HuH-7 (cell line): ENCODE measurements around the gene CNTN5.
"Not testable (repeated sequence)": the region's sequence is repeated elsewhere in the genome, so short reads cannot be mapped to it uniquely, and the experiment has no call there.

Experiments used
- DNase-seq: peaks from one replicate; pipeline ENCODE4 v3.0.0; 2011; ENCODE audit warnings: low spot score

CNTN5 gene

DNA sequence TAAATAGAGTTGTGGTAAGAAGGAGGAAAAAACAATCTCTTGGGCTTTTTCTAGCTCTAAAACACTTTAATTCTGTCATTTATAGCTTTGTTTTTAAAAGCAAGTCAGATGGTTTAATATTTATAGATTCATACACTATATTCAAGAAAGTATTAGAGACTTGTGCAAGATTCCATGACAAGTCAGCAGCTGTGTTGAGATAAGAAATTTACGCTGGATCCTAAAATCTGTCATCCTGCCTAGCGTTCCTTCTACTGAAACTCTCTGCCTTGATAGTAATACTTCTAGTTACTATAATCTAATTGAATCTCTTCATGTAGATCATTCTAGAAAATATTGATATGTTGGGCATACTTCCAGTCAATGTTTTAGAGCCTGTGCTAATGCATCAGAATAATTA is 721.8 kb downstream of the CNTN5 start:
- no peak for DNase-seq

DNA sequence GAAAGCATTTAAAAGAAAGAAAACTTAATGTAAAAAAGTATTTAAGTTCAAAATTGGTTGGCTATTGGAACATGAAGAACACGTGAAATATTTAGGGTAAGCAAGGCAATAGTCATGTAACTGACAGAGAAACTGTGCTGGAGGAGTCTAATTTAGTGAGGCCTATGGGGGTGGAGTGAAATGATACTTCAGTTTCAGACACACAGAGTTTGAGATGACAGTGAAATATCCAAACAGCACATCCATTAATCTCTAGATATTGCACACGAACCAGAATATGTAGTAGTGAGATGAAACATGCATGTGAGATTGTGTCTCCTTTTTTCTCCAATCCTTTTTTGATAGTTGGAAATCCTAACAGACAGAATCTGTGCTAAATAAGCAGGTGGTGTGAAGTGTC is 739.0 kb downstream of the CNTN5 start:
- no peak for DNase-seq

DNA sequence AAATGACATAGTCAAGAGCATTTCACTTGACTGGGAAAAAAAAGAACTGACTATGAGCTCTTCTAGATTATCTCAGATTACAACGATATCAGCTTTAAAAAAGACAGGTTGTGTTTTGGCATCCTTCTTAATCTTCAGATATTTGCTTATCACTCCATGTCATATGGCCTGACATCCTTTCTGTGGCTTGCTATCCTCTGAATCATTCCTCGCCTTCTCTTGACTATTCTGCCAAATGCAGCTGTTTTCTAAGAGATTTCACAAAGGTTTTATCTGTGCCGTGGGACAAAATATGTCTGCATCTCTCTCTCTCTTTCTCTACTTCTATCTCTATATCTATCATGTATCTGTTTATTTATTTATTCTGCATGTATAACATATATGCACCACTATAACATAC is 746.1 kb downstream of the CNTN5 start:
- no peak for DNase-seq

DNA sequence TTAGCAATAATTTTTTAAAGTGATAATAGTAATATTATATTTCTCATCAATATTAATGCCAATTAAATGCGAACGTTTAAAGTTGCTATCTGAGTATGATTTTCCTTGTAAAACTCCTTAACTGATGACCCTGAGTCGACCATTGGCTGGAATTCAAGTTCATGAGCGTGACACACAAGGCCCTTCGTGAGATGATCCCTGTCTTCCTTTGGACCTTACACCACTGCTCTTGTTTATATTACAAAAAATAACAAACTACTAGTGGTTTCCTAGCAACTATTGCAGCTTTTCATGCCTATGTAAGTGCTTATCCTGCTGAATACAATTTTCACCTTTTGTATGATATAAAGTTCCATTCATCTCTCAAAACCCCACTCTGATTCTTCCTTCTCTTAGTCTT is 752.9 kb downstream of the CNTN5 start:
- DNase-seq = no peak

DNA sequence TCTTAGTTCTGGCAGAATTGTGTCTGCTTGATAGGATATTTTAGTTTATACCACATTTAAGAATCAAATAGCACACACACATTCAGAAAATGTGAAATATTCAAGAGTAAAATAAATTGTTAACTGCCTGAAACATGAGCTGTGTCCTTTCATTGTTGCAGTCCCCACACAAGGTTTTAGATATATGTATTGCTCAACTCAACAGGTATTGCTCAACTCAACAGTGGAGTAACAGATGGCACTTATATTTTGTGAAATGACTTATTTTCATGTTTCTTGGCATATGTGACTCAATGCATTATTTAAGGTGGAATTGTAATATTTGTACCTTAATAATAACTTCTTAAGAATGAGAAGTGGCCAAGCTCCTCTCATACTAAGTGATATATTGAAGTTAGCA is 760.3 kb downstream of the CNTN5 start:
- DNase-seq = no peak

DNA sequence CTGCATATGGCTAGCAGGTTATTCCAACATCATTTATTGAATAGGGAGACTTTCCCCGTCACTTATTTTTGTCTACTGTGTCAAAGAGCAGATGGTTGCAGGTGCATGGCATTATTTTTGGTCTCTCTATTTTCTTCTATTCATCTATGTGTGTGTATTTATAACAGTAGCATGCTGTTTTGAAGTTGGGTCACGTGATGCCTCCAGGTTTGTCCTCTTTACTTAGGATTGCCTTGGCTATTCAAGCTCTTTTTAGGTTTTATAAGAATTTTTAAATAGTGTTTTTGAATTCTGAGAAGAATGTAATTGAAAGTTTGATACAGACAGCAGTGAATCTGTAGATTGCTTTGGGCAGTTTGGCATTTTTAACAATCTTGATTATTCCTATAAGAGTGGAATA is 770.6 kb downstream of the CNTN5 start:
- no peak for DNase-seq

DNA sequence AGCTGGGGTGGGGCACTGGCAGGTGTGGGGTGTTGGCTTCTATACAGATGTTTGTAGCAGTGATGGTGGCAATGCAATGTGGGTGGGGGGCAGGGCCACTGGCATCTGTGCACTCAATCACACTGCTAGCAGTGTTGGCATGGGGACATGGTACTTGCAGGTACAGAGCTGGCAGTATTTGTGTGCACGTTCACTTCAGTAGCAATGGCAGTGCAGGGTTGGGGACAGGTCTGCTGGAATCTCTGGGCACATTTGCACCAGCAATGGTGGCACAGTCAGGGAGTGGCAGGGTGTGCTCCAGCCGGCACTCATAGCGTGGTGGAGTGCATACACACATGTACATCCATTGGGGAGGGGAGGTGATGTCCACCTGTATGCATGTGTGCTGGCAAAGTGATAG is 775.2 kb downstream of the CNTN5 start:
- DNase-seq = no peak

DNA sequence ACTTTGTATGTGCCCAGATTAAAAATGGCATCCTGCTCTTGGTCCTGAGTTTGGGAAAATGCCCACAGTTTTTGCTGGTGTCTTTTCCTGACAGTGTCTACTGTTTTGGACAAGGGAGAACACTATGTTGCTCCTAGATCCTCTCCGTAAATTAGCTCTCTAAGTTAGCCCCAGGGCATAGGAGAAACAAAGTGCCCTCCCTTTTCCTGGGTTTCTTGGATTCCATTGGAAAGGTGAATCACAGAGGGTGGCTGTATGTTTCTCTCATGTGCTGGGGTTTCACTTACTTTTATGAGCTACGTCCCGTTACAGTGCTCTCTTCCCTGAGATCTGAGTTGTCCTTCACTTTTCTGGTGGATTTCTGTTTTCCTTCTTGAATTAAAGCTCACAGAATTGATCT is 782.8 kb downstream of the CNTN5 start:
- DNase-seq = no peak

DNA sequence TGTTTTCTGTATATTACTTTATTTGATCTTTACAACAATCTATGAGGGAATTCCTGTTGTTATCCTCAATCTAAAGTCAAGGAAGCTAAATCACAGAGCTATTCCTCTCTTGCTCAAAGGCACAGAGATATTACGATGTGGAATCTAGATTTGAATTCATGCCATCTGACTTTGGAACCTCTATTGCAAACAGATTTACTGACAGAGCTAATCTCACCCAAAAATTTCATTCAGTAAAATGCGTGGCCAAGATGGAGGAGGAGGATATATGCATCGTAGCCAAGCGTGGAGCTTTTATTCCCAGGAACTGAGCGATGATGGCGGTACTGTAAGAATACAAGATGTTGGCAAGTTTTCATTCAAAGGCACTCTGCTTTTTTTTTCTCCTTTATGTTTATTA is 791.8 kb downstream of the CNTN5 start:
- DNase-seq = no peak

DNA sequence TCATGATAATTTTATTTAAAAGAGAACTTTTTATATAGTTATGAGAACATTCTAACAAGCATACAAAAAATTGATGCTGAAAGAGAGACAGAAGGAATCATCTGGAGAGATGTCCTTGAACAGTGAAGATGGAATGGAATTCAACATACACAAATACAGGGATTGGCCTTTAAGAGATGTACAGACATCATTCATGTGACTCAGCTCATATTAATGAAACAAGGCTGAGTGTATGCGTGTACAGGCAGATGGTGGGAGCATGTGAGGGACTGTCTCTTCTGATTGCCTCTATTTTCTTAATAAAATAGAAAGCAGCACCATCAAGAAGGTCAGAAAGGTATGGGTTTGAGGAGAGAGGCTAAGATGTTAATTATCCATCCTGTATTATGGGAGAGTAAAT is 793.3 kb downstream of the CNTN5 start:
- no peak for DNase-seq

DNA sequence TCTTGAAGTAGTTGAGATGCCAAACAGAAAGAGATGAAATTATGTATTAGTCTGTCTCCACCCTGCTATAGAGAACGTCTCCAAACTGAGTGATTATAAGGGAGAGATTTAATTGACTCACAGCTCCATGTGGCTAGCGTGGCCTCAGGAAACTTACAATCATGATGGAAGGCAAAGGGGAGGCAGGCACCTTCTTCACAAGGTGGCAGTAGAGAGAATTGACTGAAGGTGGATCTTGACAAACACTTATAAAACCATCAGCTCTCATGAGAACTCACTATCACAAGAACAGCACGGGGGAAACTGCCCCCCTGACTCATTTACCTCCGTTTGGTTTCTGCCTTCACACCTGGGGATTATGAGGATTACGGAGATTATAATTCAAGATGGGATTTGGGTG is 794.0 kb downstream of the CNTN5 start:
- no peak for DNase-seq

DNA sequence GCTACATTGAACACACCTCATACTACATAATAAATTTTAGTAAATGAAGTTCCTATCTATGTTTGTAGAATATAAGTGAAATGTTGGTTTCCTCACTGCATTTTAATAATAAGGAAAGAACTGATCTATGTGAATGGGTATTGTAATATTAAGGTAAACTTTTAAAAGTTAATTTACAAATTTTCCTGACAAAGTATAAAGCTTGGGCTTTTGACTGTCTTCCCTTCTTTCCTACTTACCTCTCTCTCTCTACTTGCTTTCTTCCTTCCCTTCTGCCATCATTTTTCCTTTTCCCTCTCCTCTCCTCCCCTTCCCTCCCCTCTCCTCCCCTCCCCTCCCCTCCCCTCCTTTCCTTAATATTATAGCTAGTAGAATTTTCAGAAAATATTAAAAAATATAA is 798.2 kb downstream of the CNTN5 start:
- DNase-seq = no peak

DNA sequence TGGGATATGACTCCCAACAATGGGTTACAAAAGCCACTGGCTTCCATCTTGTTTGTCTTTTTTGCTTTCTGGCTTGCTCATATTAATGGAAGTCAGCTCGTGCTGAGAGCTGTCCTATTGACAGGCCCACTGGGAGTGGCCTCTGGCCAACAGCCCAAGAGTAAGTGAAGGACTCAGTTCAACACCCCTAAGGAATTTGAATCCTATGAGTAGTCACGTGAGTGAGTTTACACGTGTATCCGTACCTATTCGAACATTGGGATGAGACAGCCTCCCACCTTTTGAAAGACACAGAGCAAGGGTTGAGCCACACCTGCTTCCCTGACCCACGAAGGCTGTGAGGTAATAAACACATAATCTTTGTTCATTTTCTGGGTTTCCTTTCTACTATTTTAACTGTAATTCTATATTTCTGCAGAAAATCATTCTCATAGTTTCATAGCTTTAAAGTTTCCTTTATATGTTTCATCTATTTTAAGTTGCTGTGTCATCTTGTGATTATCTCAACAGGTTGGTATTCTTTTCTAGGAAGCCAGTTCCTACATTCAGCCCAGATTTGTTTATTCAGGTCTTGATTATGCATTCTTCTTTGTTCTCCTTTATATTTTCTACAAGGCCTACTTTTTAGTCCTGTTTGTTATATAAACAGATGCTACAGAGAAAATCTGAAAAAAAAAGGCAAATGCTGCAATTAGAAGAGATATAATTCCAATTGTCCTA is 802.3 kb downstream of the CNTN5 start:
- DNase-seq = no peak

DNA sequence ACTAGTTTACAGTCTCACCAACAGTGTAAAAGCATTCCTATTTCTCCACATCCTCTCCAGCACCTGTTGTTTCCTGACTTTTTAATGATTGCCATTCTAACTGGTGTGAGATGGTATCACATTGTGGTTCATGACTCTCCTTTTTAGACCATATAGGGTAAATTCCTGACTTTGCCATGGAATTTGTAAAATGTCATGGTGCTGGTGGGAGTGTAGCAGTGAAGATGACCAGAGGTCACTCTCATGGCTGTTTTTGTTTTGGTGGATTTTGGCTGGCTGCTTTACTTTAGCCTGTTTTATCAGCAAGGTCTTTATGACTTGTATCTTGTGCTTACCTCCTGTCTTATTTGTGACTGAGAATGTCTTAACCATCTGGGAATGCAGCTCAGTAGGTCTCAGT is 816.0 kb downstream of the CNTN5 start:
- not testable (repeated sequence) for DNase-seq

DNA sequence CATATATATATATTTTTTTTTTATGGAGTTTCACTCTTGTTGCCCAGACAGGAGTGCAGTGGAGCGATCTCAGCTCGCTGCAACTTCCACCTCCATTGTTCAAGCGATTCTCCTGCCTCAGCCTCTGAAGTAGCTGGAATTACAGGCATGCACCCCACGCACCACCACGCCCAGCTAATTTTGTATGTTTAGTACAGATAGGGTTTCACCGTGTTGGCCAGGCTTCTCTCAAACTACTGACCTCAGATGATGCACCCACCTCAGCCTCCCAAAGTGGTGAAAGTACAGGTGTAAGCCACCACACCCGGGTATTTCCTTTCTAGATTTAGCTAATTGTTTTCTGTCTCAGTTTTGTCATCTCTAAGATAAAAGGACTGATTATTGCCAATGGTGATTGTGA is 821.1 kb downstream of the CNTN5 start:
- DNase-seq = no peak

DNA sequence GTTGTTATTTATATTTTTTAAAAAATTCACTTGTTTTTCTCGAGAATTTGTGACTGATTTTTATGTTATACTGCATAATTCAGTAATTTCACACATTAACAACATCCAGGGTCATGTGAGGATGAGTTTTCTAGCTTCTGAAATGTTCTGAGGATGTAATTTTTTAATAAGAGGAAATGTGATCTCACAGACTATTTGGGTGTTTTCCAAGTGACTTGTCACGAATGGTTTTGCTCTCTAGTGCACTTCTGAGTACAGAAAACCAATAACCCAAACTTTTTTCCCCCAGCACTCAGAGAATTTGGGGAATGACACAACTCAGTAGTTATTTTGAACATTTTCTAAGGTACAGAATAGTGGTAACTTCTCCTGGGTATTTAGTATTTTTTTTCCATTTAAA is 845.2 kb downstream of the CNTN5 start:
- no peak for DNase-seq

DNA sequence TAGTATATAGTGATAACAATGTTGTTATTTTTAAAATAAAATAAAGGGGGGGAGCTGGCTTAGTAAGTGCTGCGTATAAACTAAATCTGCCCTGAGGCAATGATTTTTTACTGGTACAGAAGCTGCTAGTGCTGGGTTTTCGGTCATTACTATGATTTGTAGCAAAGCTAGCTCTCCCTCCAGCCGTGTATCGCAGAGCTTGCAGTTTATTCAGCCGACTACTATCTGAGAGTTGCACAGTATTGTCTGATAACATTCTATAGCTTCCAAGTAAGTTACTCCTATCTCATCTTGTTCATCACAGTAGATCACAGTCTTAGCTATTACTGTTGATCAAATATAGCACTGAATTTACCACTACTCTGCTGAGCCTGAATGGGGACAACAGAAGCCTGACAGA is 860.9 kb downstream of the CNTN5 start:
- DNase-seq = no peak

DNA sequence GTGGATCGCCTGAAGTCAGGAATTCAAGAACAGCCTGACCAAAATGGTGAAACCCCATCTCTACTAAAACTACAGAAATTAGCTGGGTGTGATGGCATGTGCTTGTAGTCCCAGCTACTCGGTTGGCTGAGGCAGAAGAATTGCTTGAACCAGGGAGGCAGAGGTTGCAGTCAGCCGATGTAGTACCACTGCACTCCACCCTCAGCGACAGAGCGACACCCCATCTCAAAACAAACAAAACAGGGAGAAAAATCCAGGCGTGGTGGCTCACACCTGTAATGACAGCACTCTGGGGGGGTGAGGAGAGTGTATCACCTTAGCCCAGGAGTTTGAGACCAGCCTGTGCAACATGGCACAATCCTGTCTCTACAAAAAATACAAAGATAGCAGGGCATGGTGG is 864.0 kb downstream of the CNTN5 start:
- DNase-seq = no peak

DNA sequence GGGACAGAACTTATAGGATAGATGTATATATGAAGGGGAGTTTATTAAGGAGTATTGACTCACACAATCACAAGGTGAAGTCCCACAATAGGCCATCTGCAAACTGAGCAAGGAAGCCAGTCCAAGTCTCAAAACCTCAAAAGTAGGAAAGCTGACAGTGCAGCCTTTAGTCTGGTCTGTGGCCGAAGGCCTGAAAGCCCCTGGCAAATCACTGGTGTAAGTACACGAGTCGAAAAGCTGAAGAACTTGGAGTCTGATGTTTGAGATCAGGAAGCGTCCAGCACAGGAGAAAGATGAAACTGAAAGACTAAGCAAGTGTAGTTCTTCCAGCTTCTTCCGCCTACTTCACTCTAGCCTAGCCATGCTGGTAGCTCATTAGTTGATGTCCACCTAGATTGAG is 866.7 kb downstream of the CNTN5 start:
- DNase-seq = no peak

DNA sequence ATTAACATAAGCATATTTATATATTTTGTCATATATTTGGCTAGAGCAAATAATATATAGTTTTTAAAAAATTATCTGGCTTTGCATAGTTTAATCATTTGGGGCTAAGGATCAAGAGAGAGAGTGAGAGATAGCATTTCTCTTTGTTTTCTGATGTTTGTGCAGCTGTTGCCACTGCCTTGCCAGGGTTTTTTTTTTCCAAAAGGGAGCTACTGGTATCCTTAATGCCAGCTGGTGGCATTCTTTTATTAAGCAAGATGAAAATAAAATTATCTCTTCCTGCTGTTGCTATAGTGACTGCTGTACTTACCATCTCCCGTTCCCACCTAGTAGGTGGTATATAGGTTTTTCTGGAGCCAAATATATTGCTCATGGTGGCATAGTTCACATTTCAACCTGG is 873.1 kb downstream of the CNTN5 start:
- DNase-seq = no peak

DNA sequence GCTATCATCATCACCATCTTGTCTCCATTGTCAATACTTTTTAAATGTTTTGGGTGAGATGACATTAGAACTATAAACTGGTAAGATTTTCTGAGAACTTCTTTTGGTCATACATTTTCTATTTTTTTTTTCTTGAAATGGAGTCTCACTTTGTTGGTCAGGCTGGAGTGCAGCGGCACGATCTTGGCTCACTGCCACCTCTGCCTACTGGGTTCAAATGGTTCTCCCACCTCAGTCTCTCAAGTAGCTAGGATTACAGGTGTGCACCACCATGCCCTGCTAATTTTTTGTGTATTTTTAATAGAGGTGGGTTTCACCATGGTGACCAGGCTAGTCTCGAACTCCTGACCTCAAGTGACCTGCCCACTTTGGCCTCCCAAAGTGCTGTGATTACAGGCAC is 880.4 kb downstream of the CNTN5 start:
- DNase-seq = no peak

DNA sequence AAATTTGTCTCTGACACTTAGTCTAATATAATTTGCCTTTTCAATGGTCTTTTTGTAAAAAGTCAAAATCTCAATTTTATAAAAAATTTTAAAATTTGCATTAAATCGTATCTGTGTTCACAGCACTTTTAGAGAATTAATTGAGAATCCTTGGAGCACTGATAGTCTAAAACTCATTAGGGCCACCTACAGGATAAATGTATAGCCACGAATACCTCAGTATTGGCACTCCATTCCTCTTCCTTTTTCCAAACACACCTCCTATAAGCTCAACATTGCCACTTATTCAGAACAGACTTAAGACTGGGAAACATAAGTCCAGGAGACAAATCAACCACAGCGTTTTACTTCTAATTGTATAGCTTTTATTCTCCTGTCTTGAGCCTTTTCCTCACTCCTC is 890.4 kb downstream of the CNTN5 start:
- DNase-seq = no peak

DNA sequence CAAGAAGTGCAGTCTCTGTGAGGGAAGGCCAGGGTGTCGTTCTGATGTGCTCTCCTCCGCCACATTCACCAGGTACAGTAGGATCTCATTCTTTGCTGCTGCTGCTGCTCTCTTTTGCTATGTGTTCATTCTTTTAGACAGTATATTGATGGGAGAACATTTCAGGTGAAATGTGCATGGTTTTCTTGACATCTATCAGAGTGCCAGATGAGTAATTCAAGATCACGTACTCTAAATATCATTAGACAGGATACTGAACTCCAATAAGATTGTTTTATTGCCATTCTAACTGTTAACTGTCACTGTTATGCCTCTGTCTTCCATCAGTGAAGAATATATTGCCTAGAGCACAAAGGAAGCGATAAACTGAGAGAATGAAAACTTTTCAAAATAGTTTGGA is 895.3 kb downstream of the CNTN5 start:
- DNase-seq = no peak

DNA sequence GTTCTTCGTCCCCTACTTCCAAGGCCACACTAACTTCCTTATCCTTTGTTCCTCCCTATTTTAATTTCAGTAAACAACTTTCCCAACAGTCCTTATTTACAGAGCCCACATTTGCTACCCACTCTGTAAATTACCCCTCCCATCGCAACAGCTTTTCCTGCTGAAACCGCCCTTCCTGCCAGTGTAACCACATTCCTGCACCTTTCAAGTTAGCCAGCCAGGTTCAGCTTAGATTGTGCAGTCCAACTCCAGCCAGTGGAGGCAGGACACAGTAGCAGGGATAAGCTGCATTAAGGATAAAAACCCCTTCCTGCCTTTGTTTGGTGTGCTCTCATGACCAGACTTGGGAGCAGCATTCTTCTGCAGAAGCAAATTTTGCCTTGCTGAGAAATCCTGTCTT is 898.0 kb downstream of the CNTN5 start:
- no peak for DNase-seq

DNA sequence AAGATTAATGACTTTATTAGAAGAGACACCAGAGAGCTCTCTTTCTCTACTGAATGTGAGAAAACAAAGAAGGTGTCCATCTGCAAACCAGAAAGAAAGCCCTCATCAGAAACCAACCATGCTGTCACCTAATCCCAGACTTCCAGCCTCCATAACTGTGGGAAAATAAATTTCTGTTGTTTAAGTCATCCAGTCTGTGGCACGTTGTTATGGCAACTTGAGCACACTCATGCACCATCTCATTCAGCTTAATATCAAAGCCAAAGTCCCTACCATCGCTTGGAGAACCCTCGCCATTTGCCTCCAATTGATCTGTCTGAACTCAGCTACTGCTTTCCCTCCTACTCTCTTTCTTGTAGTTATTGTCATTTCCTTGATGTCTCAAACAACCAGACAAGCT is 900.2 kb downstream of the CNTN5 start:
- DNase-seq = no peak
